ENCODE measurements around the gene LYPLA2. TPM values are rescaled to one million over a fixed set of nuclear protein-coding genes. Genes with fewer than 3 reads are reported as not detected.

LYPLA2 gene
- total RNA-seq, 4 donors from 2014 or later, result 31.3 to 75.4 (median 60.6) TPM

- H3K4me3 ChIP-seq (replicated peaks in 1 of 3), result no peak overlapping the region
- no peak for DNase-seq
- intact Hi-C loops (cut with DNase I), result no loop called here
- H3K4me1 ChIP-seq, result peaks cover 6 to 10% of the 10 kb centered on the region in 2 donors
- no peaks in the 10 kb centered on the region for H3K36me3 ChIP-seq
- no peak overlapping the region for H3K27ac ChIP-seq
- no peak for TF ChIP-seq POLR2A (IDR thresholded peaks at IDR 0.05)
- no peak for TF ChIP-seq CTCF (IDR thresholded peaks at IDR 0.05)
- no peaks in the 10 kb centered on the region for H3K27me3 ChIP-seq
- H3K9me3 ChIP-seq, result no peaks in the 10 kb centered on the region
- 82 to 83% methylated on average over 3 of the region's 3 CpGs for WGBS, 2 donors
These were observed 45.1 kb downstream of the LYPLA2 start for GRCh38 chr1:23836037-23836436.

- Histone ChIP-seq H3K36me3 (no peaks in the 10 kb centered on the region), H3K4me1 (peaks cover 6 to 10% of the 10 kb centered on the region in 2 donors), H3K4me3 (replicated peaks in 1 of 3) (peak overlapping the region in 1 of 3 donors; percentile 7), H3K27ac (no peak overlapping the region), H3K27me3 (no peaks in the 10 kb centered on the region), H3K9me3 (no peaks in the 10 kb centered on the region)
- 5 to 14% methylated on average over 6 to 8 of the region's 13 CpGs for WGBS, 2 donors
- DNase-seq, result peak in 1 of 2 donors; percentile 8
- TF ChIP-seq CTCF (IDR thresholded peaks at IDR 0.05), result no peak
- no peak for TF ChIP-seq POLR2A (IDR thresholded peaks at IDR 0.05)
- intact Hi-C loops (cut with DNase I), result no loop called here
These were observed 47.0 kb downstream of the LYPLA2 start for GRCh38 chr1:23837908-23838307.

DNA sequence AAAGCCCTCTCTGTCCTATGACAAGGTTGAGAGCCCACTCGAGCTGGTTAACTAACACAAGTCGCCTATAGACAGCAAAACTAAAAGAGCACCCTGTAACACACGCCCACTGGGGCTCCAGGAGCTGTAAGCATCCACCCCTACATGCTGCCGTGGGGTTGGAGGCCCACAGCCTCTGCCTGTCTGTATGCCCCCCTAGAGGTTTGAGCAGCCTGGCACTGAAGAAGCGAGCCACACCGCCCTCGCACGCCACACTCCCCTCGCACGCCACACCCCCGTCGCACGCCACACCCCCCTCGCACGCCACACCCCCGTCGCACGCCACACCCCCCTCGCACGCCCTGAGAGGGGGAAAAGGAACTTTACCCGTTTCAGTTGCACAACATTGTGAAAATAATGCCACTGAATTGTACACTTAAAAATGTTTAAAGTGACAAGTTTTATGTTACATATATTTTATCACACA, 47.5 kb downstream of the LYPLA2 start:
- peak; percentile 60 to 62 for DNase-seq
- H3K9me3 ChIP-seq, result no peaks in the 10 kb centered on the region
- H3K4me1 ChIP-seq, result peaks cover 6 to 10% of the 10 kb centered on the region in 2 donors
- intact Hi-C loops (cut with DNase I), result no loop called here
- no peaks in the 10 kb centered on the region for H3K27me3 ChIP-seq
- H3K27ac ChIP-seq, result no peak overlapping the region
- TF ChIP-seq CTCF (IDR thresholded peaks at IDR 0.05) (no peak), POLR2A (IDR thresholded peaks at IDR 0.05) (no peak)
- H3K36me3 ChIP-seq, result no peaks in the 10 kb centered on the region
- WGBS, 2 donors, result 0 to 1% methylated on average over 14 to 19 of the region's 21 CpGs
- H3K4me3 ChIP-seq (replicated peaks in 1 of 3), result peak overlapping the region in 1 of 3 donors; percentile 7

- DNase-seq, result no peak
- TF ChIP-seq POLR2A (IDR thresholded peaks at IDR 0.05), result no peak
- TF ChIP-seq CTCF (IDR thresholded peaks at IDR 0.05), result no peak
- peaks cover 0 to 3% of the 10 kb centered on the region in 2 donors for H3K4me1 ChIP-seq
- no peaks in the 10 kb centered on the region for H3K9me3 ChIP-seq
- H3K36me3 ChIP-seq, result peaks cover 12 to 27% of the 10 kb centered on the region in 2 donors
- intact Hi-C loops (cut with DNase I), result no loop called here
- no peaks in the 10 kb centered on the region for H3K27me3 ChIP-seq
- H3K4me3 ChIP-seq (replicated peaks in 1 of 3), result no peak overlapping the region
- WGBS, 2 donors, result 92 to 96% methylated on average over 5 of the region's 5 CpGs
- no peak overlapping the region for H3K27ac ChIP-seq
These were observed 52.7 kb downstream of the LYPLA2 start for GRCh38 chr1:23843644-23844043.

Other genes with a start within 250 kb of the LYPLA2 start
- gene ID3, start 231.6 kb upstream of the LYPLA2 start, total RNA-seq, result 100 to 1,000 TPM; 279 to 388 (median 343) TPM
- gene RPL11, start 99.3 kb upstream of the LYPLA2 start, total RNA-seq, result 1,000 to 10,000 TPM in 1 of 4 donors, 100 to 1,000 TPM in 3; 669 to 1,720 (median 801) TPM
- gene ELOA, start 47.7 kb upstream of the LYPLA2 start, total RNA-seq, result 10 to 100 TPM; 33.3 to 49.9 (median 40.5) TPM
- 10 to 100 TPM; 55.3 to 75.8 (median 60.0) TPM for gene PITHD1, start 12.7 kb upstream of the LYPLA2 start, total RNA-seq
- 10 to 100 TPM in 2 of 4 donors, 1 to 10 TPM in 2; 4.6 to 12.6 (median 8.4) TPM for gene GALE, start 9.6 kb downstream of the LYPLA2 start, total RNA-seq
- gene HMGCL, start 34.3 kb downstream of the LYPLA2 start, total RNA-seq, result 10 to 100 TPM; 35.8 to 84.3 (median 57.0) TPM
- gene FUCA1, start 77.1 kb downstream of the LYPLA2 start, total RNA-seq, result 100 to 1,000 TPM in 3 of 4 donors, 10 to 100 TPM in 1; 75.5 to 133 (median 112) TPM
- under 1 TPM; 0.11 to 0.54 (median 0.31) TPM for gene CNR2, start 122.2 kb downstream of the LYPLA2 start, total RNA-seq
- 100 to 1,000 TPM; 147 to 211 (median 186) TPM for gene PNRC2, start 168.7 kb downstream of the LYPLA2 start, total RNA-seq
- gene SRSF10, start 189.2 kb downstream of the LYPLA2 start, total RNA-seq, result 100 to 1,000 TPM; 158 to 193 (median 172) TPM

Measured in thyroid gland (tissue), 4 donors.